ENCODE results near the gene SORBS1.

DNA sequence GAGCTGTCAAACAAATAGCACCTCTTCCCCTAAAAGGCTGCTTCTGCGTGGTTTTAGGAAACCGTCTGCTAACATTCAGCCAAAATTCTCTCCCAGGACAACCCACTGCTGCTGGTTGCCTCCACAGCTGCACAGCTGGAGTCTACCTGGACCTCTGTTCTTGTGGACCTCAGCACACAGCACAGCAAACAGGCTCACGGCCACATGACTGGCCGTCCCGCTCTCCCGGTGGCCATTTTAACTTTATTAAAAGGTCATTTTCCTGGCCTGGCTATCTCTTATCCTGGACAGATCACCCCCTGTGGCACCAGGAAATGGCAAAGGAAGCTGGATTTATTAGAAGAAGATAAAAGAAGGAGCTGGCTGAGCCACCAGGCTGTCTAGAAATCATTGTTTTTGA lies 27.6 kb downstream of the SORBS1 start:
- TF ChIP-seq, protein P1, sequence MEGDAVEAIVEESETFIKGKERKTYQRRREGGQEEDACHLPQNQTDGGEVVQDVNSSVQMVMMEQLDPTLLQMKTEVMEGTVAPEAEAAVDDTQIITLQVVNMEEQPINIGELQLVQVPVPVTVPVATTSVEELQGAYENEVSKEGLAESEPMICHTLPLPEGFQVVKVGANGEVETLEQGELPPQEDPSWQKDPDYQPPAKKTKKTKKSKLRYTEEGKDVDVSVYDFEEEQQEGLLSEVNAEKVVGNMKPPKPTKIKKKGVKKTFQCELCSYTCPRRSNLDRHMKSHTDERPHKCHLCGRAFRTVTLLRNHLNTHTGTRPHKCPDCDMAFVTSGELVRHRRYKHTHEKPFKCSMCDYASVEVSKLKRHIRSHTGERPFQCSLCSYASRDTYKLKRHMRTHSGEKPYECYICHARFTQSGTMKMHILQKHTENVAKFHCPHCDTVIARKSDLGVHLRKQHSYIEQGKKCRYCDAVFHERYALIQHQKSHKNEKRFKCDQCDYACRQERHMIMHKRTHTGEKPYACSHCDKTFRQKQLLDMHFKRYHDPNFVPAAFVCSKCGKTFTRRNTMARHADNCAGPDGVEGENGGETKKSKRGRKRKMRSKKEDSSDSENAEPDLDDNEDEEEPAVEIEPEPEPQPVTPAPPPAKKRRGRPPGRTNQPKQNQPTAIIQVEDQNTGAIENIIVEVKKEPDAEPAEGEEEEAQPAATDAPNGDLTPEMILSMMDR (IDR thresholded peaks at IDR 0.05; ENCODE audit: insufficient read depth, low read depth, low read length) = no peak
- no peak for TF ChIP-seq EZH2 (IDR thresholded peaks at IDR 0.05; ENCODE audit: insufficient read depth, low read length)

All from astrocyte (in vitro differentiated cells and primary cell).